Heart left ventricle (tissue), 16 donors: ENCODE data around the gene LDHAL6B. TPM values are rescaled to one million over a fixed set of nuclear protein-coding genes. Genes with fewer than 3 reads are reported as not detected.

Experiments used
- ATAC-seq, 4 donors: fragments of 200-7000 bp; cut with Tn5 transposase; one replicate each; pipeline ENCODE4 v1.9.1; 2020 to 2022; ENCODE audit warnings: moderate library complexity in 4 of 4, mild to moderate bottlenecking in 3 of 4, moderate number of reproducible peaks in 1 of 4
- DNase-seq, 5 donors: peaks; one replicate each; pipeline ENCODE4 v3.0.0-alpha.2; 2020
- H3K27ac ChIP-seq, 12 donors: fragments of 200-600 bp; sonication (generic) in 4 of 12; one replicate each; pipeline versions ENCODE4 v1.5.0 to v1.8.0; 2016 to 2022; ENCODE audit warnings: mild to moderate bottlenecking in 2 of 12
- H3K27me3 ChIP-seq, 9 donors: fragments of 200-600 bp; sonication (generic) in 2 of 9; one replicate each; pipeline versions ENCODE4 v1.5.1 to v1.8.0; 2016 to 2022; ENCODE audit warnings: mild to moderate bottlenecking in 3 of 9
- H3K36me3 ChIP-seq, 9 donors: fragments of 200-600 bp; sonication (generic) in 2 of 9; one replicate each; pipeline versions ENCODE4 v1.5.0 to v1.8.0; 2018 to 2022; ENCODE audit warnings: mild to moderate bottlenecking in 2 of 9
- H3K4me1 ChIP-seq, 12 donors: fragments of 200-600 bp; sonication (generic) in 4 of 12; one replicate each; pipeline versions ENCODE4 v1.5.0 to v1.8.0; 2016 to 2022; ENCODE audit warnings: mild to moderate bottlenecking in 3 of 12
- H3K4me3 ChIP-seq, 12 donors: fragments of 200-600 bp; sonication (generic) in 4 of 12; one replicate each; pipeline versions ENCODE4 v1.5.0 to v1.8.0; 2017 to 2022; ENCODE audit warnings: mild to moderate bottlenecking in 9 of 12, moderate library complexity in 4 of 12
- H3K9me3 ChIP-seq, 12 donors: fragments of 200-600 bp; sonication (generic) in 4 of 12; one replicate each; pipeline versions ENCODE4 v1.5.0 to v1.8.0; 2016 to 2022; ENCODE audit warnings: mild to moderate bottlenecking in 1 of 12
- POLR2A ChIP-seq, 2 donors: fragments of 450-650 bp; IDR thresholded peaks; one replicate each; pipeline ENCODE4 v1.6.1; 2017; ENCODE audit warnings: antibody characterized with exemption in 2 of 2, mild to moderate bottlenecking in 2 of 2, moderate library complexity in 2 of 2
- WGBS, 4 donors: extraction: QIAGEN DNeasy Blood & Tissue Kit in 2 of 4; methylation state at CpG; one replicate each; pipeline versions ENCODE4 v1.1.5 to v1.1.7; 2013 to 2018; 5-methylcytosine and 5-hydroxymethylcytosine counted together
- intact Hi-C, 10 donors: fragments of 100-400 bp; cut with DNase I; formaldehyde crosslinking; loops; one replicate each; pipeline versions ENCODE4 v1.11.1 to v1.14.2; 2022
- polyA plus RNA-seq, 2 donors: library from polyadenylated mRNA; stranded (reverse); fragments of 200-250 nt; gene quantifications; one replicate each; pipeline ENCODE4 v1.2.3, GENCODE V29; 2013
- total RNA-seq, 9 donors: library from RNA; depleted of rRNA in 2 of 9; stranded (reverse); fragments of >200 nt in 2 of 9; fragmentation: NEBNext Ultra II Directional in 3 of 9; extraction: Animal tissue kit (Norgen Biotek cat#: 25700) in 3 of 9; gene quantifications; one replicate each; pipeline versions ENCODE4 v1.1.0 to v1.2.4, GENCODE V29; 2016 to 2023
- TF ChIP-seq, protein P1 (sequence below), 12 donors: fragments of 200-600 bp; sonication (generic) in 4 of 12; IDR thresholded peaks; one replicate each; pipeline versions ENCODE4 v1.5.0 to v1.8.0; 2018 to 2022; ENCODE audit warnings: antibody characterized with exemption in 12 of 12, mild to moderate bottlenecking in 5 of 12
- donor health status: ischemic (EF 13 %, LVEDD 7.1; RV severe dilation, severe dysfunction).
- donor health status: healthy with polysubstance abuse.
- donor health status: DM: no; HTN: yes; CAD: no.
- donor health status: DM: no; HTN: no; CAD: no.
- donor health status: ischemic (EF 25% LVEDD 6.9; RV normal size, moderate dysfunction).
- donor health status: ischemic (EF 25% LVEDD 5.7; RV mildly dilated, moderate dysfunction).
- donor health status: healthy.
- donor health status: DM: yes; HTN: yes; CAD: no.
- donor health status: ischemic (EF 35%, LVEDD 5.7; RV mildly dilated, moderate dysfunction).
- donor health status: nonischemic (EF 11% LVEDD 7.7; RV severe dilation, severe dysfunction).
- donor health status: DM: yes; HTN: yes; CAD: no.
- donor health status: PGD.
- donor health status: ischemic (EF 29% LVEDD 5.4; RV normal size, mild dysfunction).
- donor health status: nonischemic (EF 23%, LVEDD 6.1; RV moderate dilation, normal function).

Gene LDHAL6B
- total and polyA plus RNA-seq, 11 donors, result not detected

DNA sequence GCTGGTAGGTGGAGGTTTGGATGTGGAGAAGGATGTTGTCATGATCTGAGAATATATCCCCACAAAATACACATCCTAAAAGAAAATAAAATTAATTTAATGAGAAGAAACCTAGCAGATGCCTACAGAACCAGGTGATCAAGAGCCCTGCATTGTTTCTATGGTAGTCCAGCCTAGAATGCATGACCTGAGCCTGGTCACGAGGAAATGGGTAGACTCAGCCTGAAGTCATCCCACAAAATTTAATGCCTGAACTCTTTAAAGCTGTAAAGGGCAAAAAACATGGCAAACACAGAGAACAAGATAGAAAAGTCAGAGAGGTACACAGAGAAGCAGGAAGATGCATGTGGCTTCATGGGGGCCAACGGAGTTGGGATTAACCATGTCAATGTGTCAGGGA, 36.0 kb downstream of the LDHAL6B start:
- Histone ChIP-seq H3K36me3 (no peaks in the 10 kb centered on the region), H3K9me3 (no peaks in the 10 kb centered on the region), H3K4me1 (peaks cover 0 to 24% (median 11%) of the 10 kb centered on the region in 12 donors), H3K4me3 (no peak overlapping the region), H3K27ac (no peak overlapping the region), H3K27me3 (no peaks in the 10 kb centered on the region)
- TF ChIP-seq, protein P1, sequence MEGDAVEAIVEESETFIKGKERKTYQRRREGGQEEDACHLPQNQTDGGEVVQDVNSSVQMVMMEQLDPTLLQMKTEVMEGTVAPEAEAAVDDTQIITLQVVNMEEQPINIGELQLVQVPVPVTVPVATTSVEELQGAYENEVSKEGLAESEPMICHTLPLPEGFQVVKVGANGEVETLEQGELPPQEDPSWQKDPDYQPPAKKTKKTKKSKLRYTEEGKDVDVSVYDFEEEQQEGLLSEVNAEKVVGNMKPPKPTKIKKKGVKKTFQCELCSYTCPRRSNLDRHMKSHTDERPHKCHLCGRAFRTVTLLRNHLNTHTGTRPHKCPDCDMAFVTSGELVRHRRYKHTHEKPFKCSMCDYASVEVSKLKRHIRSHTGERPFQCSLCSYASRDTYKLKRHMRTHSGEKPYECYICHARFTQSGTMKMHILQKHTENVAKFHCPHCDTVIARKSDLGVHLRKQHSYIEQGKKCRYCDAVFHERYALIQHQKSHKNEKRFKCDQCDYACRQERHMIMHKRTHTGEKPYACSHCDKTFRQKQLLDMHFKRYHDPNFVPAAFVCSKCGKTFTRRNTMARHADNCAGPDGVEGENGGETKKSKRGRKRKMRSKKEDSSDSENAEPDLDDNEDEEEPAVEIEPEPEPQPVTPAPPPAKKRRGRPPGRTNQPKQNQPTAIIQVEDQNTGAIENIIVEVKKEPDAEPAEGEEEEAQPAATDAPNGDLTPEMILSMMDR (IDR thresholded peaks at IDR 0.05), result no peak
- no peak for TF ChIP-seq POLR2A (IDR thresholded peaks at IDR 0.05)
- ATAC-seq (no peak), DNase-seq (no peak)
- intact Hi-C loops, result loop anchor here in 3 of 10 donors (10.0 kb wide), 3 partner anchors 132 to 252 kb away; partner anchors contain the start of genes MYO1E (in 2 of the 3) and FAM81A (in 1 of the 3)
- 95 to 96% (median 95%) methylated on average over 2 of the region's 2 CpGs for whole genome bisulfite sequencing, 4 donors

GRCh38 chr15:59243622-59244021, 37.0 kb downstream of the LDHAL6B start:
- TF ChIP-seq, protein P1 (IDR thresholded peaks at IDR 0.05), result no peak
- TF ChIP-seq POLR2A (IDR thresholded peaks at IDR 0.05), result no peak
- H3K27ac ChIP-seq, result no peak overlapping the region
- WGBS, 4 donors, result 93 to 97% (median 93%) methylated on average over 5 of the region's 5 CpGs
- intact Hi-C loops, result loop anchor here in 3 of 10 donors (10.0 kb wide), 3 partner anchors 131 to 251 kb away; partner anchors contain the start of genes MYO1E (in 2 of the 3) and FAM81A (in 1 of the 3)
- DNase-seq (no peak), ATAC-seq (no peak)
- no peaks in the 10 kb centered on the region for H3K27me3 ChIP-seq
- peaks cover 0 to 25% (median 8%) of the 10 kb centered on the region in 12 donors for H3K4me1 ChIP-seq
- H3K4me3 ChIP-seq, result no peak overlapping the region
- no peaks in the 10 kb centered on the region for H3K36me3 ChIP-seq
- H3K9me3 ChIP-seq, result no peaks in the 10 kb centered on the region

DNA sequence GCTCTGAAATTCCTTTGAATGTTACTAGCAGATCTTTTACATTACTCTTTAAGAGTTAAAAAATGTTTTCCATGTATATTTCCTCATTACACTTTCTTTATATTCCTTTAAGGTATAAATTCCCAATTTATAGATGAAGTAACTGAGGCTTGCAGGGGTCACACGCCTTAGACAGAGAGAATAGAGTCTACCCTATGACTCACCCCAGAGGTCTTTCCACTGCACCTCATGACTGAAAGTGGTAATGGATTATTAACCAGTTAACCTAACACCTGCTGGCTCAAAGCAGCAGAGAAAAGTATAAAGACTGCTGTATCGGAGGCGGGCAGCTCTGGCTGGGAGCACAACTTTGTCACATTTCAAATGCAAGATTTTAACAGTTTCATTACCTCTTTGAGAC, 37.7 kb downstream of the LDHAL6B start:
- Histone ChIP-seq H3K27me3 (no peaks in the 10 kb centered on the region), H3K4me3 (no peak overlapping the region), H3K9me3 (no peaks in the 10 kb centered on the region), H3K36me3 (no peaks in the 10 kb centered on the region), H3K27ac (no peak overlapping the region), H3K4me1 (peaks cover 0 to 24% (median 8%) of the 10 kb centered on the region in 12 donors)
- no peak for TF ChIP-seq POLR2A (IDR thresholded peaks at IDR 0.05)
- TF ChIP-seq, protein P1 (IDR thresholded peaks at IDR 0.05), result no peak
- no peak for DNase-seq
- 81 to 96% (median 93%) methylated on average over 3 of the region's 3 CpGs for WGBS, 4 donors
- no peak for ATAC-seq
- intact Hi-C loops, result loop anchor here in 3 of 10 donors (10.0 kb wide), 3 partner anchors 130 to 250 kb away; partner anchors contain the start of genes MYO1E (in 2 of the 3) and FAM81A (in 1 of the 3)

GRCh38 chr15:59245559-59245958, 38.9 kb downstream of the LDHAL6B start:
- H3K36me3 ChIP-seq, result peaks cover 0 to 6% (median 0%) of the 10 kb centered on the region in 9 donors
- ATAC-seq (no peak), DNase-seq (no peak)
- no peaks in the 10 kb centered on the region for H3K27me3 ChIP-seq
- TF ChIP-seq POLR2A (IDR thresholded peaks at IDR 0.05), result no peak
- TF ChIP-seq, protein P1 (IDR thresholded peaks at IDR 0.05), result no peak
- no peak overlapping the region for H3K27ac ChIP-seq
- no peaks in the 10 kb centered on the region for H3K9me3 ChIP-seq
- WGBS, 4 donors, result 73 to 77% (median 75%) methylated on average over 2 of the region's 2 CpGs
- no peak overlapping the region for H3K4me3 ChIP-seq
- H3K4me1 ChIP-seq, result peaks cover 0 to 20% (median 5%) of the 10 kb centered on the region in 12 donors
- intact Hi-C loops, result loop anchor here in 8 of 10 donors (5.0 to 10.0 kb wide), 6 partner anchors 47 to 249 kb away; partner anchors contain the start of genes MYO1E (in 5 of the 8) and FAM81A (in 1 of the 8)
